ENCODE results near the gene ARID1B.

The ARID1B gene

GRCh38 chr6:157151989-157152388 is 374.8 kb downstream of the ARID1B start:
- Histone ChIP-seq H3K4me1 (ENCODE audit: insufficient read depth, low read length) (no peaks in the 10 kb centered on the region), H3K9ac (ENCODE audit: low read depth, low read length) (no peak overlapping the region), H3K4me3 (ENCODE audit: low read depth in 1 of 2, low read length in 2 of 2) (no peak overlapping the region), H3K79me2 (ENCODE audit: insufficient read depth, low read length) (no peaks in the 10 kb centered on the region), H3K27ac (ENCODE audit: low read length) (no peak overlapping the region), H3K4me2 (ENCODE audit: insufficient read depth, low read length) (no peak overlapping the region), H3K9me3 (ENCODE audit: insufficient read depth, low read length, severe bottlenecking) (no peaks in the 10 kb centered on the region), H4K20me1 (ENCODE audit: insufficient read depth, low read length) (peaks cover 9% of the 10 kb centered on the region; the same call in 1 of the 2 replicates), H2AFZ (ENCODE audit: low read depth, low read length) (no peak overlapping the region), H3K36me3 (ENCODE audit: insufficient read depth, low read length) (peaks cover 71% of the 10 kb centered on the region), H3K27me3 (ENCODE audit: insufficient read depth, low read length, poor library complexity) (no peaks in the 10 kb centered on the region)
- ATAC-seq (ENCODE audit: insufficient read depth, low read depth) (no peak), DNase-seq (no peak)
- TF ChIP-seq EZH2 (IDR thresholded peaks at IDR 0.05; ENCODE audit: borderline replicate concordance, low read depth, low read length, severe bottlenecking) (no peak), CTCF (IDR thresholded peaks at IDR 0.05; ENCODE audit: borderline replicate concordance, extremely low read depth, low read length, poor library complexity, severe bottlenecking) (no peak)

DNA sequence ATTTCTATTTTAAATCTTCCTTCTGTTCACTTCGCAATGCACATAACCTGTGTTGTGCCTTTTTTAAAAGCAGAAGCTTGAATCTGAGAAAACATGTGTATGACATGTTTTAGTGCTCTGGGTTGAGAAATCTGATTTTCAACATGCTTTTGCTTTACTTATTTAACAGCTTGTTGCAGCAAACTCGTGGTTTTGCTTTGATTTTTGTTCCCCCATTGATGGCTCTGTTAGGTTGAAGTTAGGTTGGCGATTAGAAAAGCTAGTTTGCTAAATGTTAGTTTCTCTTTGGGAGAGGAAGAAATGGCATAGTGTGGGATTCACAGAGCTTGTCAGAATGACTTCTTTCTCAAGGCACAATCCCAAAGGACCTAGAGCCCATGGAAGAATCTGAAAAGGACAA is 375.4 kb downstream of the ARID1B start:
- H3K4me1 ChIP-seq (ENCODE audit: insufficient read depth, low read length): no peaks in the 10 kb centered on the region
- ATAC-seq (ENCODE audit: insufficient read depth, low read depth) (no peak), DNase-seq (no peak)
- no peak overlapping the region for H3K4me3 ChIP-seq (ENCODE audit: low read depth in 1 of 2, low read length in 2 of 2)
- no peak overlapping the region for H3K27ac ChIP-seq (ENCODE audit: low read length)
- no peaks in the 10 kb centered on the region for H3K9me3 ChIP-seq (ENCODE audit: insufficient read depth, low read length, severe bottlenecking)
- H4K20me1 ChIP-seq (ENCODE audit: insufficient read depth, low read length): peaks cover 9% of the 10 kb centered on the region; the same call in 1 of the 2 replicates
- TF ChIP-seq EZH2 (IDR thresholded peaks at IDR 0.05; ENCODE audit: borderline replicate concordance, low read depth, low read length, severe bottlenecking) (no peak), CTCF (IDR thresholded peaks at IDR 0.05; ENCODE audit: borderline replicate concordance, extremely low read depth, low read length, poor library complexity, severe bottlenecking) (no peak)
- no peaks in the 10 kb centered on the region for H3K27me3 ChIP-seq (ENCODE audit: insufficient read depth, low read length, poor library complexity)
- no peak overlapping the region for H2AFZ ChIP-seq (ENCODE audit: low read depth, low read length)
- H3K79me2 ChIP-seq (ENCODE audit: insufficient read depth, low read length): no peaks in the 10 kb centered on the region
- H3K36me3 ChIP-seq (ENCODE audit: insufficient read depth, low read length): peaks cover 76% of the 10 kb centered on the region
- H3K4me2 ChIP-seq (ENCODE audit: insufficient read depth, low read length): no peak overlapping the region
- H3K9ac ChIP-seq (ENCODE audit: low read depth, low read length): no peak overlapping the region

- Histone ChIP-seq H3K36me3 (ENCODE audit: insufficient read depth, low read length) (peaks cover 68% of the 10 kb centered on the region), H2AFZ (ENCODE audit: low read depth, low read length) (no peak overlapping the region), H3K4me1 (ENCODE audit: insufficient read depth, low read length) (no peaks in the 10 kb centered on the region), H3K4me3 (ENCODE audit: low read depth in 1 of 2, low read length in 2 of 2) (no peak overlapping the region), H3K9ac (ENCODE audit: low read depth, low read length) (no peak overlapping the region), H3K4me2 (ENCODE audit: insufficient read depth, low read length) (no peak overlapping the region), H3K27me3 (ENCODE audit: insufficient read depth, low read length, poor library complexity) (no peaks in the 10 kb centered on the region), H3K27ac (ENCODE audit: low read length) (no peak overlapping the region), H4K20me1 (ENCODE audit: insufficient read depth, low read length) (0 out of 2 replicates have a peak, but pooled peaks cover 3% of the 10 kb centered on the region), H3K79me2 (ENCODE audit: insufficient read depth, low read length) (no peaks in the 10 kb centered on the region), H3K9me3 (ENCODE audit: insufficient read depth, low read length, severe bottlenecking) (no peaks in the 10 kb centered on the region)
- no peak for TF ChIP-seq CTCF (IDR thresholded peaks at IDR 0.05; ENCODE audit: borderline replicate concordance, extremely low read depth, low read length, poor library complexity, severe bottlenecking)
- ATAC-seq (ENCODE audit: insufficient read depth, low read depth) (no peak), DNase-seq (no peak)
Measured at GRCh38 chr6:157155804-157156203, 378.6 kb downstream of the ARID1B start.

- no peak overlapping the region for H3K27ac ChIP-seq (ENCODE audit: low read length)
- no peaks in the 10 kb centered on the region for H3K27me3 ChIP-seq (ENCODE audit: insufficient read depth, low read length, poor library complexity)
- H3K9ac ChIP-seq (ENCODE audit: low read depth, low read length): no peak overlapping the region
- TF ChIP-seq EZH2 (IDR thresholded peaks at IDR 0.05; ENCODE audit: borderline replicate concordance, low read depth, low read length, severe bottlenecking): no peak
- no peak for TF ChIP-seq CTCF (IDR thresholded peaks at IDR 0.05; ENCODE audit: borderline replicate concordance, extremely low read depth, low read length, poor library complexity, severe bottlenecking)
- H3K79me2 ChIP-seq (ENCODE audit: insufficient read depth, low read length): no peaks in the 10 kb centered on the region
- H3K9me3 ChIP-seq (ENCODE audit: insufficient read depth, low read length, severe bottlenecking): no peaks in the 10 kb centered on the region
- DNase-seq (no peak), ATAC-seq (ENCODE audit: insufficient read depth, low read depth) (no peak)
- no peak overlapping the region for H3K4me2 ChIP-seq (ENCODE audit: insufficient read depth, low read length)
- no peak overlapping the region for H2AFZ ChIP-seq (ENCODE audit: low read depth, low read length)
- no peak overlapping the region for H3K4me3 ChIP-seq (ENCODE audit: low read depth in 1 of 2, low read length in 2 of 2)
- 0 out of 2 replicates have a peak, but pooled peaks cover 3% of the 10 kb centered on the region for H4K20me1 ChIP-seq (ENCODE audit: insufficient read depth, low read length)
- H3K4me1 ChIP-seq (ENCODE audit: insufficient read depth, low read length): no peaks in the 10 kb centered on the region
- H3K36me3 ChIP-seq (ENCODE audit: insufficient read depth, low read length): peaks cover 59% of the 10 kb centered on the region
Measured at GRCh38 chr6:157157258-157157657, 380.1 kb downstream of the ARID1B start.

Measured in DND-41 (cell line).